OCI-LY3 (cell line): Measurements from ENCODE around the gene INPP5E.

ENCODE experiments used
- EZH2phosphoT487 ChIP-seq: fragments of 200-600 bp; shearing (Covaris generic); IDR thresholded peaks from 2 replicates; pipeline ENCODE4 v1.6.1; 2018; ENCODE audit warnings: antibody characterized with exemption, mixed run types, low read depth
- TF ChIP-seq, protein P1 (sequence below): fragments of 200-600, 300-600 bp; sonication (generic); IDR thresholded peaks from 2 replicates; pipeline ENCODE4 v1.5.1; 2014; ENCODE audit warnings: antibody characterized with exemption, low read length, low read depth

GRCh38 chr9:136476369-136477150 lies 36.9 kb upstream of the INPP5E start:
- TF ChIP-seq, protein P1, sequence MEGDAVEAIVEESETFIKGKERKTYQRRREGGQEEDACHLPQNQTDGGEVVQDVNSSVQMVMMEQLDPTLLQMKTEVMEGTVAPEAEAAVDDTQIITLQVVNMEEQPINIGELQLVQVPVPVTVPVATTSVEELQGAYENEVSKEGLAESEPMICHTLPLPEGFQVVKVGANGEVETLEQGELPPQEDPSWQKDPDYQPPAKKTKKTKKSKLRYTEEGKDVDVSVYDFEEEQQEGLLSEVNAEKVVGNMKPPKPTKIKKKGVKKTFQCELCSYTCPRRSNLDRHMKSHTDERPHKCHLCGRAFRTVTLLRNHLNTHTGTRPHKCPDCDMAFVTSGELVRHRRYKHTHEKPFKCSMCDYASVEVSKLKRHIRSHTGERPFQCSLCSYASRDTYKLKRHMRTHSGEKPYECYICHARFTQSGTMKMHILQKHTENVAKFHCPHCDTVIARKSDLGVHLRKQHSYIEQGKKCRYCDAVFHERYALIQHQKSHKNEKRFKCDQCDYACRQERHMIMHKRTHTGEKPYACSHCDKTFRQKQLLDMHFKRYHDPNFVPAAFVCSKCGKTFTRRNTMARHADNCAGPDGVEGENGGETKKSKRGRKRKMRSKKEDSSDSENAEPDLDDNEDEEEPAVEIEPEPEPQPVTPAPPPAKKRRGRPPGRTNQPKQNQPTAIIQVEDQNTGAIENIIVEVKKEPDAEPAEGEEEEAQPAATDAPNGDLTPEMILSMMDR, result no peak
- TF ChIP-seq EZH2phosphoT487, result no peak
